CD4-positive, alpha-beta T cell treated with Interleukin-4 for 1 hour (primary cell): ENCODE results near the gene TK2.
"Not testable (repeated sequence)": the region's sequence is repeated elsewhere in the genome, so short reads cannot be mapped to it uniquely, and the experiment has no call there.

Experiments used
- DNase-seq, 2 donors: peaks; one replicate each; pipeline ENCODE4 v3.0.0-alpha.2; 2020 to 2022

TK2 gene

GRCh38 chr16:66501563-66501962 lies 48.4 kb downstream of the TK2 start:
- DNase-seq, result not testable (repeated sequence)

- DNase-seq, result not testable (repeated sequence)
Observed at GRCh38 chr16:66497921-66498320, 52.0 kb downstream of the TK2 start.

- DNase-seq, result not testable (repeated sequence)
Observed at GRCh38 chr16:66496226-66496625, 53.7 kb downstream of the TK2 start.

GRCh38 chr16:66495440-66495839 lies 54.5 kb downstream of the TK2 start:
- no peak for DNase-seq

GRCh38 chr16:66494916-66495315 lies 55.0 kb downstream of the TK2 start:
- DNase-seq, result no peak

GRCh38 chr16:66493490-66494401 lies 56.2 kb downstream of the TK2 start:
- no peak for DNase-seq

- DNase-seq, result no peak
Observed at GRCh38 chr16:66491716-66492064, 58.2 kb downstream of the TK2 start.

GRCh38 chr16:66490774-66491715 lies 58.9 kb downstream of the TK2 start:
- no peak for DNase-seq

- DNase-seq, result no peak
Observed at GRCh38 chr16:66489818-66490217, 60.1 kb downstream of the TK2 start.

GRCh38 chr16:66489385-66489784 lies 60.5 kb downstream of the TK2 start:
- DNase-seq, result no peak

- no peak for DNase-seq
Observed at GRCh38 chr16:66488505-66488904, 61.4 kb downstream of the TK2 start.

- no peak for DNase-seq
Observed at GRCh38 chr16:66487580-66488275, 62.2 kb downstream of the TK2 start.

- DNase-seq, result peak in 1 of 2 donors; percentile 42
Observed at GRCh38 chr16:66486773-66487579, 62.9 kb downstream of the TK2 start.

GRCh38 chr16:66486199-66486772 lies 63.6 kb downstream of the TK2 start:
- no peak for DNase-seq

GRCh38 chr16:66485376-66485775 lies 64.5 kb downstream of the TK2 start:
- DNase-seq, result no peak

GRCh38 chr16:66484453-66485213 lies 65.3 kb downstream of the TK2 start:
- DNase-seq, result no peak

GRCh38 chr16:66483689-66484452 lies 66.1 kb downstream of the TK2 start:
- DNase-seq, result peak; percentile 76 to 77

- peak in 1 of 2 donors; percentile 4 for DNase-seq
Observed at GRCh38 chr16:66481943-66482390, 68.0 kb downstream of the TK2 start.

- DNase-seq, result peak in 1 of 2 donors; percentile 10
Observed at GRCh38 chr16:66481081-66481942, 68.6 kb downstream of the TK2 start.
